Stimulated activated CD8-positive, alpha-beta memory T cell treated with anti-CD3 and anti-CD28 coated beads, Interleukin-7, amount 100 ng/mL, for 48 hours (primary cell): ENCODE results near the gene AHDC1.

Experiments used
- DNase-seq, 2 donors: peaks; one replicate each; pipeline ENCODE4 v3.0.0-alpha.2; 2020; ENCODE audit warnings: low read depth in 1 of 2; ENCODE audit errors: extremely low read depth in 1 of 2

Gene AHDC1

DNA sequence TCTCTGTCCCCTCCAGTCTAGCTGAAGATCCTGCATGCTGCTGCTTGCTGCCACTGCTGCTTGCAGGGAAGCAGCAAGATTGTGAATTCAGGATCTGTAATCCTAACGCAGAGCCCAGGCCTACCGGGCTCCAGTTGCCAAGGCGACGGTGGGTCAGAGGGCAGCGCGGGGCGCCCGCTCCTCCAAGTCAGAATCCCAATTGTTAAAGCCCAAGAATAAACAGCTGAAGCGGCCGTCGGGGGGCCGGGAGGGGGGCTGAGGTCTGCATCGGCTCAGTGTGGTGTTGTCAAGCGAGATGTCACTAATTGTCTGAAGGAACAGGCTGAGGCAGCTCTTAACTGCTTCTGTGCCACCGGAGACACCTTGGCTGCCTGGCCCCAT is 36.8 kb downstream of the AHDC1 start:
- no peak for DNase-seq

DNA sequence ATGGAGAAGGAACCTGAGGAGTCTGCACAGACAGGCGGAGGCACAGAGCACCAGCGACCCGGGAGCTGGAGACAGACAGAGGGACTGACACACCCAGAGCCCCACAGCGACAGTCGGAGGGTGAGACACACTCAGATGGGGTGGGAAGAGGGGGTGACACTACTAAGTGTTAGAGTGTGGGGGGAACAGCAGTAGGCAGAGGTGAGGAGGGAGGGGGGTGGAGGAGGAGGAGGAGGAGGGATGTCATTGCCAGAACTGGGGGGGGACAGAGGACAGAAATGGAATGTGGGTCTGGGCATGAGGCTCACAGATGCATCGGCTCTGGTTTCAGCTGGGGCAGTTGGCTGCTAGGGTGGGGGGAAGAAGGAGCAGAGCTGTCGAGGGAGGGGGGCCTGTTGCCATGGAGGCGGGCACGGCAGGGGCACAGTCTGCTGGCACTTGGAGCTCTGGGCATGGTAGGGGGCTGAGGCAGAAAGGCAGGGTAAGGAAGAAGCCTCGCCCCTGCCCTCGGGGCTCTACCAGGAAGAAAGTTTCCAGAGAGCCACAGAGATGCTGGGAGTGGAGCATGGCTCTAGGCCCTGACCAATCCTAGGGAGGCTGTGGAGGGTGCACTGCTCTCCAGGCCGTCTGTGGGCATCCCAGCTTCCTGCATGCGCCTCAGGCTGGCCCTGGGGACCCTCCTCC is 37.3 kb downstream of the AHDC1 start:
- DNase-seq = no peak

DNA sequence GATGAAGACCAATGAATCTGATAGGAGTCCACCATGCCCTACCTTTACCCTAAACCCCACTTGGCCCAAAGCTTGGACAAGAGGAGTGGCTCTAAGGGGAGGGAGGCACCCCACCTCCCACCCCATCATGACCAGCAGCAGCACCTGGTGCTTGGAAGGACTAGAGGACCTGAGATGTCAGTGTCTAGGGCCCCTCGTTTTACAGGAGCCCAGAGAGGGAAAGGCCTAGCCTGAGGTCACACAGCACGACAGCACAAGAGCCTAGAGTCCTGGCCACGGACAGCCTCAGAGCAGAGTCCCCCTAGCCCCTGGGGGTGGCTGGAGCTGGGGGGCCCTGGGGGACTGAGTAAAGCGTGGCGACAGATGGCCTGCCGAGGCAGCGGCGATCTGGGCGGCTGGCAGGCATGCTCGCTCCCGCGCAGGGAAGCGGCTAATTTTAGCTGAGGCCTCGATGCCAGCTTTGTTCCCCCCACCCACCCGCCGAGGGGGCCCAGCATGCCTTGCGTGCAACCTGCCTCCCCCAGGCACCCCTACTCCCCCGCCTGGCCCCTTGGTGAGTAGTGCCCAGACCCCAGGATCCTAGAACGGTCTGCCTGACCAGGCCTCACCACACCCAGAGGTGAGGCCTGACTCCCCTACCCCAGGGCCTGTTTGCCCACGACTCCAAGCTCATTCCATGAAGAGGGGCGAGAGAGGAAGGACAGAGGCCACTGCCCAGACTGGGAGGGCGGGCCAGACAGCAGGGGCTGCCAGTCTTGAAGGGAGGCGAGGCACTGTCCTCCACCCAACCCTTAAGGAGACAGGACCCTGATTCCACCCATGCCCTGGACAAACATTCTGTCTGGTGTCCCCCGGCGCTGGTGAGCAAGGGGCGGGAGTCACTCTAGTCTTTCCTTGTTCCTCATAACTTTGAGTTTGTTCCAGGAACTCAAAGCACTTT is 39.0 kb downstream of the AHDC1 start:
- DNase-seq = no peak

DNA sequence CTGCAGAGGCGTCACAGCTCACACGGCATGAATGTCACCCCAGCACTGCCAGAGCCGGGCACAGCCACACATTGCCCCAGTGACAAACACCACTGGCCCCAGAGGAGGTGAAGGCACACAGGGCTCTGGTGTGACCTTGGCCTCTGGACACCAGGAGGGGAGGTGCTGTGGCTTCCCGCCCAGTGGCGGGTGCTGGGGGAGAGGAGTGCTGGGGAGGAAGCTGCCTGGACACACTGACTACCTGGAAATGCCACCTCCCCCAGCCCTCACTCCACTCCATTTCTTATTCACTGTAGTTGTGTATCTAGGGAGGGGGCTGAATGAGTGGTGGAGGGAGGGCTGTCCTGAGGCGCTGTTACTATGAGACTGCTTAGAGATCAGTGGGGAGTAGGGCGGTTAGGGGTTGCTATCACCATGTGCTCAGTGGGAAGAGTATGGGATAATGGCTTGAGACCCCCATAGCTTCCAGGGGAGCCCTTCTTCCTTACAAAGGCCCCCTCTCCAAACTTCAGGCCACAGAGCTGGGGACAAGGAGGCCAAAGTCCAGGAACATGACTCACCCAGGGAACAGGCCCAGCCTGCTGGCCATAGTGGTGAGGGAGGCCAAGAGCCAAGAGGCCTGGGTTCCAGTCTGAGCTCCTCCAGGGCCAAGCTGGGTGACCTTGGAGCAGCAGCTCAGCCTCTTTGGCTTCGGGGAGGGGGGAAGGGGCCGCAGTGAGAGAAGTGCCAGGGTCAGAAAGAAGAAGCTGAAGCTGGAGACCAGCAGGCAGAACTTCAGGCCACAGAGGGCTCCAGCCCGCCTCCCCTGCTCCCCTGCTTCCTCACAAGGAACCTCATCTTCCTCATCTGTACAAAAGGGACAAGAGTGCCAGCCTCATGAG is 40.1 kb downstream of the AHDC1 start:
- no peak for DNase-seq

DNA sequence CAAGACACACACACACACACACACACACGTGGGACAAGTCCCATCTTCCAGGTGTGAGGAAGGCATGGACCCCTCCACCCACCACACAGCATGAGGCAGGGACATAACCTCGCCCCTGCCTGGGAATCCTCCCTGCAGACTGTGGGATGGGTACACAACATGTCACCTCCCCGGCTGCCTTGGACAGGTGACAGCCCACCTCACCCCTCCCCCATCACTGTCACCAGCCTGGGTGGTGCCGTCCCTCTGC is 40.7 kb downstream of the AHDC1 start:
- no peak for DNase-seq

DNA sequence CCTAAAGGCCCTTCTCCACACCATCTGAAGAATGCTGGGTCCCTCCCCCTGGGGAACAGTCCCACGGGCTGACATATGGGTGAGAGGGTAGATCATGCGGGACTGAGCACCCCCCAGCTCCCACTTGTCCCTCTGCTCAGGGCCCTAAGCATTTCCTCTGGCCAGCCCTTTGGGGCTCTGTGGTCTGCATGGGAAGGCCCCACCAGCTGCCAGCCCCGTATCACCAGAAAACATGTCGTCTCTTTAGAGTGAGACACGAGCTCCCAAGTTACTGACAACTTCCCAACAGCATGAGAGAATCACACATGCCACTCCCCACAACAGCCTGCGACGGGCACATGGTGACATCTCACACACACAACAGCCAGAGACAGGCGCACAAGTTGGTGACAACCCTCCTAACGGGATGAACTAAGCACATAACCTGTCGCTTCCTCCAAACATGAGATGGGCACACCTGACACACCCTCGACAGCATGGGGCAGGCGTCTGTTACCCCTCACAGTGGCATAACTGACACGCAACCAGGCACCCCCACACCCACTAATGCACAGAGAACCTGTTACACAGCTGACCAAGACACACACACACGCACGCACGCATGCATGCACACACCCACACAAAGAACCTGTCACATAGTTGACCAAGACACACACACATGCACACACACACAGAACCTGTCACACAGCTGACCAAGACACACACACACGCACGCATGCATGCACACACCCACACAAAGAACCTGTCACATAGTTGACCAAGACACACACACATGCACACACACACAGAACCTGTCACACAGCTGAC is 41.2 kb downstream of the AHDC1 start:
- DNase-seq = no peak

DNA sequence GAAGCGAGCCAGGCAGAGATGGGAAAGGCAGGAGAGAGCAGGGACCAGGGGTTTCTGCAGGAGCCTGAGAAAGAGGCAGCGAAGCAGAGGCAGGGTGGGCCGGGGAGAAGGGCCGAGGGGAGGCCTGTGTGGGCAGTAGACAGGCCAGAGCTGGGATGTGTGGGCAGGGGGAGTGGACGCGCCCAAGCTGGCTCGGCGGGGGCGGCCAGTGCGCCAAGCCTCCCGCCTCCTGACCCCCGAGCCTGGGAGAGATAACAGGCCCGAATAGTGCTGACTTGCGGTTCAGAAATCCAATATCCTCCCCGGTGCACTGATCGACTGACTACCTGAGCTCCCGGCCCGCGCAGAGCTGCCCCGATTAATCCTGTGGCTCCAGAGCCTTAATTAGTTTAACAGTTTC is 41.9 kb downstream of the AHDC1 start:
- DNase-seq = no peak

DNA sequence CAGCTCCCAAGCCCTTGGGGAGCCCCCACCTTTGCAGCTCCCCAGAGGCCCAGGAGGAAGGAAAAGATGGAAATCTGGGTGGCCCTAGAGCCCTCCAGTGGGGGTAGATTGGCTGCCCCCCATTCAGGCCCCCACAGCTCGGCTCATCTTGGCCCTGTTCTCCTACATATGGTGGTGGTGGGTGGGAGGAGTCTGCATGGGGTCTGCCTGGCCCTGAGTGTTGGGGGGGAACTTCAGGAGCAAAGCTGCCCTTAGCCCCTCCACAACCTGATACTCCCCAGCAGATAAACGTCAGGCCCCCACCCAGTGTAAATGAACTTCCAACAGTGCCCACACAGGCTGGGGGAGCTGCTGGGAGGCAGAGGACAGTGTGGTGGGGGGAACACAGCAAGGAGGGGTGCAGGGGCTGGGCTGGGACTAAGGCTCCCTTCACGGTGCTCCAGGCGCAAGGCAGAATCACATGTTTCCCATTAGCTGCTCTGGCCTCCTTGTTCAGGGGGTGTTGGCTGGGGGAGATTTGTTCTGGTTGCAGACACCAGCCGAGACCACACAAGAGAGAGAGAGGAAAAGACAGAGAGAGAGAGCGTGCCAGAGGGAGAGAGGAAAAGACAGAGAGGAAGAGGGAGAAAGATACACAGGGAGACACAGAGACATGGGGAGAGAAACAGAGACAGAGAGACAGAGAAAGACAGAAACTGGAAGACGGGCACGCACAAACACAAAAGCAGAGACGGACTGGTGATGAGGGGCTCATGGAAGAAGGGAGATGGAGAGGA is 42.6 kb downstream of the AHDC1 start:
- no peak for DNase-seq

DNA sequence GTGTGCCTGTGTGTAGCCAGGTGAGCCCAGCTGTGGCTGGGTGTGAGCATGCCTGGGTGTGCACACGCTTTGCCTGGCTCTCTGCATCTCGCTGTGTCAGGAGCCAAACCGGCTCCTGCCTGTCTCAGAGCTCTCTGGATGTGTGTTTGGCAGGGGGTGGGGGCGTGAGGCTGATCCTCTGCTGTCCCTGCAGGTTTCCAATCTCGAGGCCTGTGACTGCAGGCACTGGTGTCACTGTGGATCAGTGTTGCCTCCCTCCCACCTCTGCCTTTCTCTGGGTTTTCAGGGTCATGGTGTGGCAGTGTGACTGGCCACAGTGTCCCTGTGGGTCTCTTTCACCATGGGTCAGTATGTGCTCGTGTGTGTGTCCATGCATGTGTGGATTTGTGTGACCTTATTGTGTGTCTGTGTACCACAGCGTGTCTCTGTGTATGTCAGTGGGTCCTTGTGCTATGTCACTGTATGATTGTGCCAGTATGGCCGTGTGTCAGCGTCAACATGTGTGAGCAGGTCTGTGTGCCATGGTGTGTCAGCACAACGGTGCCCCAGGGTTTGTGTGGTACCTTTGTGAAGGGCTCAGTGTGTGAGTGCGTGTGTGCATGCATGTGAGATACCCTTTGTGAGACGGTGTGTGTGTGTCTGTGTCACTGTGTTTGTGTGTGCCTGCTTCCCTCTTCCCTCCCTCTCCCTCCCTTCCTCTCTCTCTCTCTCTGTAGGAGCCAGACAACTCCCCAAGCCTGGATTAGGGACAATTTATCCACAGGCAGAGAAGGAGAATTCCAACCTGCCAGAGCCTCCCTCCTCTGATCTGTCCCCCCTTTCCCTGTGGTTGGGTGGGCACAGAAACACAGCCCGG is 43.4 kb downstream of the AHDC1 start:
- no peak for DNase-seq

DNA sequence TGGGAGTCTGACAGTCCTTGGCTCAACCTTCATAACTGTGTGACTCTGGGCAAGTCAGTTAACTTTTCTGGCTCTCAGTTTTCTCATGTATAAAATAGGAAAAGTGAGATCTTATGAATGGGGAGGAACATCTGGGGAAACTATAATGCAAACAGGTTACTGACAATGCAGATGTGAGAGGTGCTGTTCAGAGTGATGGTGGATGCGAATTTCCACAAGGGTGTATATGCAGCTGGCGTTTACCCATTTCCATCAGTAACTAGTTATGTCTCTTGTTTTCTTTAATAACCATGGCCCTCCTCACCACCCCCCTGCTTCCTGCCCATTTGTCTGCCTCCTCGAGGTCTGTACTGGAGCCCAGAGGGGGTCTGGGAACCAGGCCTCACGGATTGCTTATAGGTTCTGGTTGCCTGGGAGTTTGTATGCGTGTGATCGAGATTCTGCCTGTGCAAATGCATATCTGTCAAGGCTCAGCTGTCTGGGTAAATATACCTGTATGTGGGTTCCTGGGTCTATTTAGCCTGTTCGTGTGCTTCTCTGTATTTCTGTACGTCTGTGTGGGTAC is 44.4 kb downstream of the AHDC1 start:
- DNase-seq = no peak

DNA sequence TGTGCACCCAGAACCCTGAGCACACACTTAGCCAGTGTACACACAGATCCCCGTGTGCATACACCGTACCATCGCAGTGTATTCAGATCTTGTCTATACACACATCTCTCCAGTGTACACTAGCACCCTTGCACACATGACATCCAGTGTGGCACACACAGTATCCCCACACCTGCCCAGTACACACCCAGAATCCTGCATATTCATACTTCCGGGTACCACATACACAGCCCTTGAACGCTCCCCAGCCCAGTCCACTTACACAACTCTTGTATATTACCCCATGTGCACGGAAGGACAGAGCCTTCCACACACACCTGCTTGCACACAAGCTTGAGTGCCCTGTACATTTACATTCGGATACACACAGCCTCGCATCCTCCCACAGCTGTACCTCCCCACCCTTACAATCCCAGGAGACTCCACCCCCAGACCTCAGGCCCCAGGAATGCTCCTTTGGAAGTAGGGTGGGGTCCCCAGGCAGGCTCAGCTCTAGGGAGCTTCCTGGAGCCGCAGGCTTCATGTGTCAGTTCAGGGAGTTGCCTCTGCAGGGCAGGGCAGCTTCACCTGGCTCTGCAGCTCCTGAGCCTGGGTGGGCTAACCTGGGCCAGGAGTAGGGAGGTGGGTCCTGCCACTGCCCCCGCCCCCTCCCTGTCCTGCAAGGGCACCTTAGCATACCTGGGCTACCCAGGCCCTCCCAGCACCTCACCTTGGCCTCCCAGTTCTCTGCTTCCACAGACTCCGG is 46.2 kb downstream of the AHDC1 start:
- DNase-seq = no peak

DNA sequence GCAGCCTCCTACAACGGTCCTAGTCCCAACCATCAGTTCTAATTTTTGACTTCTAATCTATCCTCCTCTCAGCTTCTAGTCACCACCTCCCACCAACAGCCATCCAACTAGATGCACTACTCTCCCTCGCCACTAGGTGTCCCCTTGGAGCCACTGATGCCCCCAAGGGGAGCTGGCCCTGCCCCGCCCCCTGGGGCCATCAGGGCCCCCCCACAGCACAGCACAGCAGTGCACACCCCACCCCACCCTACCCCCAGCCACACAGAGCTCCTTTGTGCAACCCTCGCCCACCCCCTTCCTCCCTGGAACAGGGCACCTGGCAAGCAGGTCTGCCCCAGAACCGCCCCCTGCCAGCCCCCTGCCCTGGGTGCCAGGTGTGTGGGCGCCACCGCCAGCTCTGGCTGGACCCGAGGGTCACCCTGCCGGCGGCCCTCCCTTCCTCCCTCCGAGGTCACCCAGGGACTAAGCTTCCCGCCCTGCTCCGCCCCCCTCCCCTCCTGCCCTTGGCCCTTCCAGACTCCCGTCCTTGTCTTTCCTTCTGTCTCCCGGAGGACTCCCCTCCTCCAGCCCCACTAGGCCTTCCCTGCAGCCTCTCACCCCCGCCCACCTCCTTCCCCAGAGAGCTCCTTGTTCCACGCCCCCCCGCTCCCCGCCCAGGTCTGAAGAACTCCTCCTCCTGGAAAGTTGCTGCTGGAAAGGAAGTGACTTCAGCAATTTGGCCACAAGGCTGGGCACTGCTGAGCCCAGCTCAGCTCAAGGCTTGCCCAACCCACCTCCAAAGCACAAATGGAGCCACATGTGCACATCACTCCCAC is 47.0 kb downstream of the AHDC1 start:
- DNase-seq = peak; percentile 49 to 63

DNA sequence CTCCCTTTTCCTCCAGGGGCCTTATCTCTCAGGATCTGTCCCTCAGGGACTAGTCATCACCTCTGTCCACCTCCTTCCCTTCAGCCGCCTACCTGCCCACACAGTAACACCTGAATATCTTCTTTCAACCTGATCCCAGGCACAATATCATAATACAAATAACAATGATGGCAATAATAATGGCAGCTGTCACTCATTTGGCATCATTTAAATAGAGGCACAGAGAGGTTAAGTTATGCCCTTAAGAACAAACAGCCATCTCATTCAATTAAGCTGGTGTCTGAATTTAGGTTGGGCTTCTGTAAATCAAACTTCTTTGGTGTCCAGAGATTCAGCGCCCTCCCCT is 47.5 kb downstream of the AHDC1 start:
- DNase-seq = no peak

DNA sequence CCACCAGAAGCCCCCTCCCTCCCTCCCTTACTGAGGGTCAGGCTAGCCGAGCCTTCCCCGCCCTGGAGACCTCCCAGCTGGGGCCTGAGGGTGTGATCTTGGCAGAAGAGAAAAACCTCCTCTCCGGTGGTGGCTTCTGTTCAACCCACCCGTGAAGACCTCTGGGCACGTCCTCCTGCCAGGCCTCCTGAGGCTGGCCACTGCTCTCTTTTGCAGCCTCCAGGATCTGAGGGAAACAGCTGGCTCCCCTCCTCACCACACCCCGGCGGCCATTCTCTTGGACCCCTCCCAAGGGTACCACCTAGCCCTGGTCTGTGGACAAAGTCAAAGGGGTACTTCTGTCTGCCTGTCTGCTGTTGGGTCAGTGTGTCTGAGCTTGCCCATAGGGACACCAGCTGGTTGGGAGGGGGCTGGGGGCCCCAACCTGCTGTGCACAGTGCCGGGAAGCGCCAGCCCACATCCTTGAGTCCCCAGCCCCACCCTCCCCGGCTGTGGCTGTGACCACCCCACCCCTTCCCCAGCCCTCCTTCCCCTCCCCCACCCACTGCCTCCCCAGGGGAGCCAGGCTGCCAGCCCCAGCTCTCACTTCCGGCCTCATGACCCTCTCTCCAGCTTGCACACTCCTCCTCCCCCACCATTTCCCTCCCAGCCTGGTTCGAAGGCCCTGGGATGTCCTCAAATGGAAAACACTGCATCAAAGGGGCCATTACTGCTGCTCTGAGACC is 48.1 kb downstream of the AHDC1 start:
- no peak for DNase-seq

DNA sequence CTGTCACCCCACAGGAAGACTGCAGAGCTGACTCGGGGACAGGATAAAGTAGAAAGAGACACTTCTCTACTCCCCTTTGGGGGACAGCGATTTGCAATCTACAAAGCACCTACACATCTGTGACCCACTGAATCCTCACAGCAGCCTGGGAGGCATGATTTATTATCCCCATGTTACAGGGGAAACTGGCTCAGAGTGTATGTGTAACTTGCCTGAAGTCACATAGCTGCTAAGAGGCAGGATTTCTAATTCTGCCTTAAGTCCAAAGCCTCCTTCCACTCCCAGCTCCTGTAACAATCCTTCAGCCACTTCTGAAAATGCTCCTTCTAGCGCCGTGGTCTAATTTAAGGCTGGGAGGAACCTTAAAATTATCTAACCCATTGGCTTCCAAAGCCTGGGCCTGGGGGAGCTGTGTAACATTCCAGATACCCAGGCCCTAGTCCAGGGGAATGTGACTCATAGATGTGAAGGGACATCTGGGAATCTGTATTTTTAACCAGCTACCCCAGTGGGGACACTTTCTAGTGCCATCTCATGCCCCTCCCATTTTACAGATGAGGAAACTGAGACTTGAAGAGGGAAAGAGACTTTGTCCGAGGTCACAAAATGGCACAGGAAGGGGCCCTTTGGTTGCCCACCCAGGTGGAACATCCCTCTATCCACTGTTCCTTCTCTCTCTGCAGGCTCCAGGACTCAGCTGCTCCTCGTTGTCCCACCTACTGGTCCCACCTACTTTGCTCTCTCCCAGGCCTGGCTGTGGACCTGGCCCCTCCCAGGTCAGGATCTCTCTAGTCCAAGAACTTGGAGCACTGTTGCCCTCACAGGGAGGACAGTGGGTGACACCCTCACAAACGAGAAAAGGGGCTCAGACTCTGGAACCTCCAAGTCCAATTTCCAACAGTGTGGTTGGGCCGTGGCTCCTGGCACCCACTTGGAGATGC is 48.9 kb downstream of the AHDC1 start:
- no peak for DNase-seq

DNA sequence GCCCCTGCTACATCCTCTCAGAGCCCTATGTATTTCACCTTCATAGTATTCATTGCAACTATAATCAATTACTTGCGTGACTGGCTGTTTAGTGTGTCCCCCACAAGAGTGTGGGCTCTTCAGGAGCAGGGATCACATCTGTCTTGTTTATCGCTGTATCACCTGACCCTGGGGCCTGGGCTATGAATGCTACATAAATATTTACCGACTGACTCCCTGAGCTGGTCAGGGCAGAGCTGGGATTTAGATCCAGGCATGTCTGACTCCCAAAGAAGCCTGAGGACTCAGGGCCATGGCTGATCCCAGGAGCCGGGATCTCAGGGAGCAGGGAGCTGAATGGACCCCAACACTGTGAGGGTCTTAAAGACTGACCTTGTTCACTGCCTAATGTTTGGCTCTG is 49.7 kb downstream of the AHDC1 start:
- no peak for DNase-seq
